ENCODE results near the gene SLC6A1.

The SLC6A1 gene

DNA sequence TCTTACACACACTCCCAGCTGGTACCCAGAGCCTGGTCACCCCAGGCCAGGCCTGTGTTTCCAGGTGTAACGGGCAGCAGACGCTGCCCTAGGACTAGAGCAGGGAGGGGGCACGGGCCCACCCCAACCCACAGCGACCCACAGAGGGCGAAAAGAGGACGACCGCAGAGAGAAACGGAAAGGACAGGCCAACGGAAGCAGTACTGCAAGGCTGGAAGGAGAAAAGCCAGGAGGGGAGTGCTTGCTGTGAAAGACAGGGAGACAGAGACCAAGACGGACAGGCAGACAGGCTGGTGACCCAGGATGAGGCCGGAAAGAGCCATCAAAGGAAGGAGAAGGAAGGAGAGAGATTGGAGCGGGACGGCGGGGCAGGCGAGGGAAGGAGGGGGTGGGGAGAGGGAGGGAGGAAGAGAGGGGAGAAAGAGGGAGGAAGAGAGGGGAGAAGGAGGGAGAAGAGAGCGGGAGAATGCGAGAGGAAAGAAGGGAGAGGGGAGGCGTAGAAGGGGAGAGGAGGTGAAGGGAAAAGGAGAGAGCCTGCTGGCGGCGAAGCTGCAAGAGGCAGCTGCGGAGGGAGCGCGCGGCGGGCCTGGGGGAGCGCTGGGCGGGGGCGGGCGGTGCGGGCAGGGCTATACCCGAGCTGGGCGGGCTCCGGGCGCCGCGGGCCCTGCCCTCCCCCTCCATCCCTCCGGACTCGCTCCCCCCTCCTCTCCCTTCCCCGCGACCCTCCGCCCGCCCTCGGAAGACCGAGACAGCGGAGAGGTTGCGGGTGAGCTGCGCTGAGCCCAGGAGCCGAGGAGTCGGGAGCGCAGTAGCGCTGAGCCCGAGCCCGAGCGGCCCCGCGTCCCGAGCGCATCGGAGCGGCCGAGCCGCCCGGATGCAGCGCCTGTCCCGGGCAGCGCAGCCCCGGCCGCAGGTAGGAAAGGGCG is at the start of gene SLC6A1:
Gene SLC6A1 (plus strand): TSS at position 732 of the 926 bp plus-strand sequence. CDS start 24,464 bp downstream, outside the sequence.
- no peak for DNase-seq

DNA sequence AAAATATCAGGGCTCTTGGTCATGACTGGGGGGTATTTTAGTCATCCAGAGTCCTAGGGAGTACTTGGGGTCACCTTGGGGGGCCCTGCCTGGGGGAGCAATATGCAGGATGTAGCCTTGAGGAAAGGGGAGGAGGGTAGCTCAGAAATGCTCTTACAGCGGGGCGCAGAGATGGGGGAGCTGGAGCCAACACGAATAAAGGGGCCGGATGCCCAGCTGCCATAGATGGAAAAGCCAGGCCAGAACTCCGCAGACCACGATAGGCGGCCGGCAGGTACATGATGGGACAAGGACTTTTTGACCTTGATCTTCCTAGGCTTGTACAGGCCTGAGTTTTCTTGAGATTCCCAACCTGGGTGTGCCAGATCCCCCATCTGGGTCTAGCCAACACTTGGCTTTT is 47.7 kb upstream of the SLC6A1 start:
- DNase-seq, result no peak

DNA sequence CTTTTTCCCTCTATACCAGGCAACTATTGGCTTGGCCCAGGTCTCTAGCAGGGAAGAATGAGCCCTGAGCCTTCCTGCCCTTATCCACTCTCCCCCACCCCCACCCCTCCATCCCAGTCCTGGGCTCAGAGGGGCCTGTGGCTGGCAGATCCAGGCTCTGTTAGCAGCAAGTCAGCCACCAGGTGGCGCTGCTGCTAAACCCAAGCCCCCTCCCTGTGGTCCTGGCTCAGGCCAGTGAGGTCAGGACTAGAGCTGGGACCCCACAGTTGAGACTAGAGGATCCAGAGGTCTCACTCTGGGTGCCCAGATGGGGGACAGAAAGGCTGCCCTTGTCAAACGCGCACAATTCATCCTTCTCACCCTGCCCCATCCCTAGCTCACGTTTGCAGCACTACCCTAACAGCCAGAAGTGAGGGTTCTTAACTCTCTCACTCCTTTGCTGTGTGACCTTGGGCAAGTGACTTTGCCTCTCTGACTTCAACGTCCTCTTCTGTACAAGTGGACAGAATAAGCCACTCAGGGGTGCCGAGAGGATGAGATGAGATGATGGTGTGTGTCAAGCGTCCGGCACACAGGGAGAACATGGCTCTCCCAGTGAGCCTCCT is 46.8 kb upstream of the SLC6A1 start:
- peak; percentile 35 to 41 for DNase-seq

DNA sequence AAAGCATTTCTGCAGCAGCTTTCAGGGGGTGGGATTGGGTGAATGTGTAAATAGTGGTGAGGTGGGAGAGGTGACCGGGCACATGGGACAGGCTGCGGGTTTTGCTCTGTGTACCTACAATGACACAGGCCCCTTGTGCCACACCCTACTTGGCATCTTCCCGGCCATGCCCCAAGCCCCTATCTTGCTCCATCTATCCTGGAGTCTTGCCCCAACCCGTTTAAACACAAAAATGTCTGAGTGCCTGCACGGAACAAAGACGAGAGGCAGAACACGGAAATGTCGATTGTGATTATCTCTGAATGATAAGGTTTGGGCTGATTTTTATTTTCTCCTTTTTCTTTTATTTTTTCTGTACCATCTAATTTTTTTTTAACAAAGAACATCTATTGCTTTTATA is 46.0 kb upstream of the SLC6A1 start:
- DNase-seq, result no peak

DNA sequence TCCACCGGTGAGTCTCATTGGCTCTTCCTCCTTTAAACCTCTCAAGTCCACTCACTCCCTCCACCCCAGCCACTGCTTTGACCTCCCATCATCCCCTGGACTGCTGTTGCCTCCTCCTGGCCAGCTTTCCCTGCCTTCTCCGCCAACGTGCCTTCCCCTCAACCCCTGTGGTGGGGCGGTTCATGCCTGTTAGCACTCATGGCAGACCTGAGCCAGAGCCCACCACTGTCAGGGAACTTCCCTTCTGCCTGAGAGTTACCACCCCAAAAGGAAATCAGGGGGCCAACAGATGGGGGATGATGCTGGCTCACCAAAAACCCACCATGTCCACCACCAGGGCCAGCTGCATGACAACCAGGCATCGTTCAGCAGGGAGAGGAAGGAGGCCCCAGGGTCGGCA is 44.2 kb upstream of the SLC6A1 start:
- no peak for DNase-seq

DNA sequence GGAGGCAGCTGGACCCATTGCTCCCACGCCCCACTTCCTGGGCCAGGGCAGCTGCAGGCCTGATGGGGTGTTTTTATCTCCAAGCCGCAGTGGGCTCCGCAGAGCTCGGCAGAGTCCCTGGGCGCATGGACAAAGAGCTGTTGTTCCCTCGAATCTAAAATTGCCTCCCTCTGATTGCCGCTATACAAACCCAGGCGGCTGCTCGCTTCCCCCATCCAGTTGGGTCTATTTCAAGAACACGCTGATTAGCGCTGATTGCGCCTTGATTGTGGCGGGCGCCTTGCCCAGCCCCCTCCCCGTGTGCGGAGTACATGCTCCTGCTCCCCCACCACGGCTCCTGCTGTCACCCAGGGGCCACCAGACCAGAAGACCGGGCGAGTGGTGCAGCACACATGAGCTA is 43.4 kb upstream of the SLC6A1 start:
- DNase-seq, result no peak

DNA sequence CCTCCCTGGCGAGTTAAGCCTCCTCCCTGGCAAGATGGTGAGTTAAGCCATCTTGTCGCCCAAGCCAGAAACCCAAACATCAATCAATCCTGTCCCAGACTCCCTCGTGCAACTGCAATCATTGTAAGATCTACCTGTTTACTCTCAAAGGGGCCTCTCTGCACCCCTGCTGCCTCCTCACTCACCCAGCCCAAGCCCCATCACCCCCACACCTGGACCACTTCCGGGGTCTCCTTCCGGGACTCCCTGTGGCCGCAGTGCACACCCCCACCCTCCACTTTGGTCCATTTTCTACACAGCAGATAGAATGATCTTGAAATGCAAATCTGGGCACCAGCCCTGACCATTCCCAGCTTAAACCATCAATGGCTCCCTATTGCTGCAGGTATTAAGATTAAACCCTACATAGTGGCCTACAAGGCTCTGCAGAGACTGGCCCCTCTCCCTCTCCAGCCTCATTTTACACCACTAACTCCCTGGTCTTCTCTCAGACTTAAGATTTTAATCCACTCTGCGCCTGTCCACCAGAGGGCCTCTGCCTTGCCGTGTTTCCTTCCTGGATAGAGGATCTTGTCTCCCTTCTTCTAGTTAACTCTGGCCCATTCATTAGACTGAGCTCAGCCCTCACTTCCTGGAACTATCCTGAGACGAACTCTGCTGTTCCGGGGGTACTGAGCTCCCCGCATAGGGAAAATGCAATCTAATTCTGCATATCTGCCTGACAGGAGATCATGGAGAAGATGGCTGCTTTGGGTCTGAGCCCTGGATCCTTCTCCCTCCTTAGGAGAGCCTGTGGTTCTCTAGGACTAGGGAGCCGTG is 41.9 kb upstream of the SLC6A1 start:
- DNase-seq, result peak; percentile 52 to 55

DNA sequence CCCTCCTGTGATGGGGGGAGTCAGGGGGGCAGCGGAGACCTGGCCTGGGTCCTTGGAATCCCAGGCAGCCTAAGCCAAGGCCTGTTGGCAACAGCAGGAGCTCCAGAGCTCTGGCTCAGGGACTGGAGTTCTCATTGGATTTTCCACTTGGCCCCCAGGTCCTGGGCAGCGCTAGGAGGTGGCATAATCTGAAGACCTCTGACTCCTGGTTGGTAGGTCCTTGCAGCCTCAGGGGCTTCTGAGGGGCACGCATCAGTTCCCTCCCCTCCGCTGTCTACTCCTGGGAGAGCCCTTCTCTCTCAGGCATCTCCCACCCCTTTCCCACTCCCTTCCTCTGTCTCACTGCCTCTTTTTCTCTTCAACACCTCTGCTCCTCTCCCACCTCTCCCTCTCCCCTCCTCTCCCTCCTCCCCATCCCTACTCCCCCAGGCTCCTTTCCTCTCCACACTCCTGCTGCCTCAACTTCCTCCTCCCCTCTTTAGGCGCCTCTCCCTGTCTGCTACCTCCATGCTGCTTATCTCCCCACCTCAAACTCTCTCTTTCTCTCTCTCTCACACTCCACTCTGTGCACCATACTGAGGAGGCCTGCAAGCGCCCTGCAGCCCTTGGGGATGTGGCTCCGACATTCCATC is 41.1 kb upstream of the SLC6A1 start:
- DNase-seq, result no peak

DNA sequence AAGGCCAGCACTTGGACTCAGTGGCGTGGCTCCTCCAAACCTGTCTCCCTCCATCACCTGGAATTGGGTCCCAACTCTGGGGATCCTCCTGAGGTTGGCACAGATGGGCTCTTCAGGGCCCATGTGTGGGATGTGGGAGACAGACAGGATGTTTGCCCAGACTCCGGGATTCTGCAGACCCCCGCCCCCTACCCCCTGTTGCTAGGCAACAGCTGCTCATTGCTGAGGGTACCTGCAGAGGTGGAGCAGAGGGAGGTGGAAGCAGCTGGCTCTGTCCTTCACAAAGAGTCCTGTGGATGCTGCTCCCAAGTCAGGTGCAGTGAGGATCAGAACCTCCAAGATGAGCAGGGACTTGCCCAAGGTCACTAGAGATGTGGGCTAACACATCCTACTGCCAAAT is 40.0 kb upstream of the SLC6A1 start:
- DNase-seq, result no peak

DNA sequence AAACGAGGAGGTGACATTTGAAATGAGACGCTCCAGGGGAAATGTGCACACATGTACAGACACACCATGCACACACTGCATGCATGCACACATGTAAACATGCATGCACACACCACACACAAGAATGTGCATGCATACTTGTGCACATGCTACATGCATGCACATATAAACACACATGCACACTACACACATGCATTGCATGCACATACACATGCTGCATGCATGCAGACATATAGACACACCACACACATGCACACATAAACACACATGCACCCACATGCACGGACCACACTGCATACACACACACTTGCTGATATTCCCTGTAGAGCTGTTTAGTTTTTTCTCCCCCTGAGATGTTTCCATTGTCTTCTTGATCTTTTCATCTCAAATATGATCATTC is 37.8 kb upstream of the SLC6A1 start:
- DNase-seq, result no peak

DNA sequence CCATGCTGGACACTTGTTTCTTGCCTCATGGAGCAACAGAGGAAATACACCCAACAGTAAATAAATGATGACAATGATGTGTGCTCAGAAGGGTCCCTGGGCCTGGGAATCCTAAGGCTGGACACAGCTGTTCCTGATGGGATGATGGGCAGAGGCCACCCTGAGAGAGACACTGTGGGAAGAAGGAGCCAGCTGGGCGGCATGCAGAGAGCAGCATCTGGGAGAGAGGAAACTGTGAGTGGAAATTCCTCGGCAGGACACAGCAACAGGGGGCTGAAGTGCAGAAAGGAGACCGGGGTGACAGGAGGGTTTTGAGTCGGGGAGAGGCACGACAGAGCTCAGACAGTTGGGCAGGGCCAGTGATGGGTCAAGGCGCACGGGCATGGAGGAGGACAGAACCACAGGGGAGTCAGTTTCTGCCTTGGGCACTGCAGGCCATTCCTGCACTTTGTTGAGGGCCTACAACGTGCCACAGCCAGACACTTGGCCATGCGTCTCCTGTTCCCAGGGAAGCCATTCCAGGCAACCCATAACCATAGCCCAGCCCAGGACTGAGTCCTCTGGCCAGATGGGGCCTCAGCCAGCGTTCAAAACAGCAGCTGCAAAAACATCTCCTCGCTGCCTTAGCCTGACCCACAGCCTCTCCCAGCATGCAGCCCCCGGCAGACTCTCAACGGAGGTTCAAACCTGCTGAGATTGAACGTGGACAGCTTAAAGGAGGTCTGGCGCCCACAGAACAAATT is 36.7 kb upstream of the SLC6A1 start:
- DNase-seq, result no peak

DNA sequence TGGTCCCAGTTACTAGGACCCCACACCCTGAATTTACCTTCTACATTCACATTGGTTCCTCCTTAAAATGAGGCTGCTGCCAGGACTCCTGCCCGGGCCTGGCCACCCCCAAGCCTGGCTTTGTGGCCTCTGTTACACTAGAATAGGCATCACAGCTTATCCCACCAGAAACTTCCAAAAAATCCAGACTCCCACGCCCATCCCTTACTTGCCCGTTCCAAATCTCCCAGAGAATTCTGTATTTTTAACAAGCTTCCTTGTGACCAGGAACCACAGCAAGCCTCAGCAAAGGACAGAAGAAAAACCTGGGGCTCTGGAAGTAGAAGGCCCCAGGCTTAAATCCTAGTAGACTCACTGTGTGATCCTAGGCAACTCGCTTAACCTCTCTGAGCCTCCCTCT is 36.0 kb upstream of the SLC6A1 start:
- no peak for DNase-seq

DNA sequence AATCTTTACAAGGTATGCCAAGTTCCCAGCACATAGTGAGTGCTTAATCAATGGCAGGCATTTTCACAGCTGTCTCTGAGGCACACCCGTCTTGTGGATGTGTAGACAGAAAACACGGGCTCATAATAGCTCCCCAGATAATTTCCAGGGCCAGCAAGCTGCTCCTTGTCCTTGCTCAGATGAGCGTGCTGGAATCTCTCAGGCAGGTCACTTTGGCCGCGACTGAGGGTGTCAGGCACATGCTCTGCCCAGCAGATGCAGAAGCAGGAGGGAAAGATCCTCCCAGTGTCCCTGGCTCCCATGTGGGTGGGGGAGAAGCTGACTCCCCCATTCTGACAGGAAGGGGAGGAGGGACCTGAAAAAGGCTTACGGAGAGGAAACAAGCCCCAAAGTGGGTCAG is 35.6 kb upstream of the SLC6A1 start:
- DNase-seq, result no peak

DNA sequence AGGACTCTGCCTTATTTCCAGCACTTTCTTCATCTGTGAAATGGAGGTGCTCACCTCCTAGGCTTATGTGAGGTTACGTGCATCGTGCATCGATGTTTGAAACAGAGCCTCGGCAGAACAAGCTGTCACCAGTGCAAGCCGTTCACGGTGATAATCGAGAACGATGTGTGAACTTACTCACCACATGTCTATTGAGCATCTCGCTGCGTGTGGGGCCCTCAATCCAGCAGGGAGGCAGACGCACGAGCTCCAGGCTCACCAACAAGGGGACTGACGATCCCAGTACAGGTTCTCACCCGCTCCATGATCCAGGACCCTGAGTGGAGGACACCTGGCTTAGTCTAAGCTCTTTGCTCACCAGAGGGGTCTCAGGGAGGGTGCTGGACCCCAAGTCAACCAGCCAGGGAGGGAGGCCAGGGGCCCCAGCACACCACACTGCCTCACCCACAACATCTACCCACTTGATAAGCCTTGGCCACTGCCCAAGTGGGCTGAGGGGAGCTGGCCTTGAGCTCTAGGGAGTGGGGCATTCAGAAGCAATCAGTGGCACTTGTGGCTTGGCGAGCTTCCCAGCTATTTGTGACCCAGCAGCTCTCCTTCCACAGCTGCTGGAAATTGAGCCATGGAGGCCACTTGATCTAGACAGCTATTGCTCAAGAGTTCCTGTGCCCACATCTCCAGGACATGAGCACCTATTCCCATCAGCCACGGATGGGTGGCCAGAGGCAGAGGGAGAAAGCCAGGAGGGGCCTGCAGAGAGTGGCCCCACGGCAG is 34.4 kb upstream of the SLC6A1 start:
- DNase-seq, result peak; percentile 17 to 23

DNA sequence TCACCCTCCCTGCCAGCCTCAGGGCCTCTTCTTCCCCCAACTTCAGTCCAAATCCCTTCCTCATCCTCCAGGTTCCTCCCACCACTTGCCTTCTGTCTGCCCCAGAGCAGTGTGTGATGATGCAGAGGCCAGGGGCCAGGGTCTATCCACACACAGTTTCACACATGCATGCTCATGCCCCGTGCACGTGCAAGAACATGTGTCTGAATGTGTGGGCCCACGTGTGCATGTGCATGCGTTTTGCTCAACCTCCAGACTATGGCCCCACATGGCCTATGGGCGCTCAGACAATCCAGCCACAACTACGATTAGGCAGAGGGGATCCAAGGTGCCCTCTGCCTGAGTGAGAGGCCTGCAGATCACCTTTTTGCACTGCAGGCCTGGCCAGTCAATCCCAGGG is 32.3 kb upstream of the SLC6A1 start:
- no peak for DNase-seq

DNA sequence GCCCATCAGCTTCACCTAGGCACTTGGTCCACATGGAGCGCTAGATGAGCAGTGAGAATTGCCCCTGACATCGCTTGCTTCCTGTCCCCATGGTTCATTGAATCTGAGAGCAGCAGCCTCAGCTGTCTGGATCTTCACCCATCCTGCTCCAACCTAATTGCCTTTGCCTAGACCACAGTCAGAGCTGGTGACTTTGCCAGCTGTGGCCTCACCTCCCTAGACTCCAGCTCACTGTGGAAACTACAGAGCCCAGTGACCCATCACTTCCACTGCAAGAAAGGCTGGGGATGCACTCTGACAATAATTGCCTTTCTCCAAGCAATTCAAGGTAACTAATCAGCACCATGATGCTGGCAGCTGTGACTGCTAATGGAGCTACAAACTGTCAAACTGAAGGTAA is 30.6 kb upstream of the SLC6A1 start:
- DNase-seq, result no peak

DNA sequence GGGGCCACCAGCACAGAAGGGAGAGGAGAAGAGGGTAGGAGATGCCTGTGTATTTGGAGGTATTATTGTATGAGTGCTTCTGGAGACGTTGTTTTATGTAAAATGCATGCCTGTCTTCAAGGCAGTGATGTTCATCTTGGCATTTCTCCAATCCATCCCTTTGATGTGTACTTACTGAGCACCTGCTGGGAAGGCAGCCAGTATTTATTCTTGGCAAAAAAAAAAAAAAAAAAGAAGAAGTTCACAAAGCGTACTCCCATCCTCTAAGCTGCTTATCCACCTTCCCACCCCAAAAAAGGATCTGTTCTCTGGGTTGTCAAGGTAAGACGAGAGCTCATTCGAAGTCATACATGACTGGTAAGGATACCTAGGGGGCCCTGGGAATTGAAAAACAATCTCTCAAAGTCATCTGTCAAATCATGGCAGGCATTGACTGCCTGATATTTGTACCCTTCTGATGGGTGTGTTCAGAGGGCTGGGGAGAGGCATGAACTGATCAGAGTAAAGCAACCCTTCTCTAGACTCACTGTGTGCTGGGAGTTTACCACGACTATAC is 30.0 kb upstream of the SLC6A1 start:
- DNase-seq, result no peak

DNA sequence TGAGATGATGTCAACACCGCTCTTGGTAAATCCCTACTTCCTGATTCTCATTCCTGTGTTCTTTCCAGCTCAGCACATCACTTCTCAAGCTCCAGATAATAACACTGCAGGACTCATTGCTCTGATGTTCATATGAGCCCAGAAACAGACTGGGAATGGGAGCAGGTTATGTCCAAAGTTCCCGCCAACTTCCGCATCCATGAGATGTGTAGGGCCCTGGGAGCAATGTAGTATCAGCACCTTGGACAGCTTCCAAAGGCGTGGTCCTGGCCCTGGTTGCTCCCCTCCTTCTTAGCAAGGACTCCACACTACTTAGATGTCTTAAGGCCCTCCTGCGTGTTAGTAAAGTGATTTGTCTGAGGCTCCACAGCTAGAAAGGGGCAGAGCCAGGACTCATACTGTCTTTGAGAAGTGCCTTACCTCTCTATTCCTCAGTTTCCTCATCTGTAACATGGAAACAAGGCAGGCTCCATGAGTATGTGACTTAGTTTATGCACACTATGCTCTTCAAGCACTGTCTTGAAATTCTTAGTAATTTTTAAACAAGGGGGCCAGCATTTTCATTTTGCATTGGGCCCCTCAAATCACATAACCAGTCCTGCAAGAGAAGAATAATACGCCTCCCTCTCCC is 27.9 kb upstream of the SLC6A1 start:
- DNase-seq, result peak in 1 of 2 experiments; percentile 21

DNA sequence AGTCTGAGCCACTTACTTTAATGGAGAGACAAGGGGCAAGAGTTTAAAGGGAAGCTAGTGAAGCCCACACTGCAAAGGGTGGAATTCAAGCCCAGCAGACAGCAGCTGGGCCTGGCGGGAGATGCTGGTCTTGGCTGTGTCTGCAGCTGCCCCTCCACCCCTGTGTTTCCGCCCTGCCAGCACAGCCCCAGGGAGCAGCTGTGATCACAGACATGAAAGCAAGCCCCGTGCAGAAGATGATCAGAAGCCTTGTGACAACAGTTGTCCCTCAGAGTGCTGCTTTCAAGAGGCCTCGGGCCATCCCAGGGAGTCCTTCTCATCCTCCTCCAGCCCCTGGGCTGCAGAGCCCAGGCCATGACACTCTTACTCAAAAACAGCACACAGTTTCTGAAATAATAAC is 24.1 kb upstream of the SLC6A1 start:
- no peak for DNase-seq

DNA sequence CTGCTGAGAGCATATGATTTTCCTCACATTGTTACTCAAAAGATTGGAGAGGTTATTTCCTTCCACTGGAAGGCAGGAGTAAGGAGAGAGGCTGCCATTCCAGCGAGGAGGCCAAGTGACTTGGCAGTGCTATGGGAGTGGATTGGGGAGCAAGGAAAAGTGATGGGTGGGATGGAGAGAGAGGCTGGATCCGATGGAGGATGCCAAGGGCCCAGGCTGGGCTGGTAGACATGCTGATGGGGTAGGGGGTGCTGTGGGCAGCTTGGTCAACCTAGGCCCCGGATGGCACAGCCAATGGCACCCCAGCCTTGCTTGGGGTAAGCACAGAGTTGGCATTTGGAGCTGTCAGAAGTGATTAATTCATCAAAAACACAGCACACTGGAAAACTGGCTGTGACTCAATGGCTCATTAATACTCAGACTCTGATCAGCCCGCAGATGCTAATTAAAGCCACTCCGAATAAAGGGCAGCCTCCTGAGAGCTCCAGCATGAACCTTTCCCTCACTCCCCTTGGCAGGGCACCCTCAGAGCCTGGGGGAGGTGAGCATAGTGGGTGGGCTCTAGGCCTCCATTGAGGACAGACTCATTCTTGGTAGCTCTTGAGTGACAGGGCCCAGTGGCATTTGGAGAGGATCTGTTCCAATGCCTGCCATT is 22.1 kb upstream of the SLC6A1 start:
- no peak for DNase-seq

Data from AML-193 (cell line).